ENCODE measurements around the gene LRRC52. TPM values are rescaled to one million over a fixed set of nuclear protein-coding genes. Genes with fewer than 3 reads are reported as not detected.

LRRC52 gene
- total and polyA plus RNA-seq, 2 of the 13 experiments (the other 11 are each of a cell fraction or from before 2014, with no cell fraction given): not detected

DNA sequence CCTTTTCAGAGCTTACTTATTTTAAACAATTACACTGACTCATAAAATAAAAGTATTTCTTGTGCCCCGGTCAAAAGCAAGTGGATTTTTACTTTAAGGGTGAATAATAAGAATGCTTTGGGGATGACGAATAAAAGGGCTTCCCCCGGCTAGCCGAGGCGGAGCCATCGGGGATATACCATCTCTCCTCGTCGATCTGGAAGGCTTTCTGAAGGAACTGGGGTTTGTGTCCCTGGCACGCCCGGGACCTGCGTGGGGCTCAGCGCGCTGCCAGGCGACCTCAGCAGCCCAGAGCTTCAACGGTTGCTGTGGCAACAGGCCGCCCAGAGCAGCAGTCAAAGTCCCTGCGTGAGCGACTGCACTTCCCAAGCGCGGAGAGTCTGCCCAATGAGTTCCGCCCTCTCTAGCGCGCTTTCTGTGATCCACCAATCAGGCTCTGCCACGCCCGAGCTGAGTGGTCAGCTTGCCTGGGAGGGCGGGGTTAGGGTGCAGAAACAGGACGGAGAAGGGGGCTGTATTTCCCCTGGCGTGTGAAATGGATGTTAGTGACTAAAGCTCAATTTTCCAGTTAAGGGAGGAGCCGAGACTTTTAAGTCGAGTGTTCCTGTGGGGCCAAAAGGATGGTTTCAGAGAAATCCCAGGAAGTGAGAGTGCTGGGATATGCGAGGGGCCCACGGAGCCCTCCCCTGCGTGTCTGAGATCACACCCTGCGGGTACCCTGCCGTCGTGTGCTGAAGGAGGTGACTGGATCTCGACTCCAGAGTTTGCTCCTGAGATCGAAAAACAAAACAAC is 54.3 kb downstream of the LRRC52 start (continued):
- 0 out of 2 replicates have a peak, but pooled peaks have one; percentile 47 for TF ChIP-seq MEIS1 (CRISPR knock-in tag; IDR thresholded peaks at IDR 0.05; ENCODE audit: borderline replicate concordance)
- TF ChIP-seq SETDB1 (CRISPR knock-in tag; IDR thresholded peaks at IDR 0.05; ENCODE audit: borderline replicate concordance): no peak
- TF ChIP-seq FOXM1 (CRISPR knock-in tag; IDR thresholded peaks at IDR 0.05): no peak
- TF ChIP-seq, protein P1, sequence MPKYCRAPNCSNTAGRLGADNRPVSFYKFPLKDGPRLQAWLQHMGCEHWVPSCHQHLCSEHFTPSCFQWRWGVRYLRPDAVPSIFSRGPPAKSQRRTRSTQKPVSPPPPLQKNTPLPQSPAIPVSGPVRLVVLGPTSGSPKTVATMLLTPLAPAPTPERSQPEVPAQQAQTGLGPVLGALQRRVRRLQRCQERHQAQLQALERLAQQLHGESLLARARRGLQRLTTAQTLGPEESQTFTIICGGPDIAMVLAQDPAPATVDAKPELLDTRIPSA (CRISPR knock-in tag; IDR thresholded peaks at IDR 0.05; ENCODE audit: borderline replicate concordance): no peak
- no peak for TF ChIP-seq CCAR2 (optimal IDR thresholded peaks at IDR 0.05; ENCODE audit: low read depth, low read length)
- no peak for TF ChIP-seq ZNF543 (CRISPR knock-in tag; IDR thresholded peaks at IDR 0.05)
- no peak for TF ChIP-seq SYNCRIP (IDR thresholded peaks at IDR 0.05; ENCODE audit: insufficient read depth, low read depth, low read length)
- TF ChIP-seq, protein P2, sequence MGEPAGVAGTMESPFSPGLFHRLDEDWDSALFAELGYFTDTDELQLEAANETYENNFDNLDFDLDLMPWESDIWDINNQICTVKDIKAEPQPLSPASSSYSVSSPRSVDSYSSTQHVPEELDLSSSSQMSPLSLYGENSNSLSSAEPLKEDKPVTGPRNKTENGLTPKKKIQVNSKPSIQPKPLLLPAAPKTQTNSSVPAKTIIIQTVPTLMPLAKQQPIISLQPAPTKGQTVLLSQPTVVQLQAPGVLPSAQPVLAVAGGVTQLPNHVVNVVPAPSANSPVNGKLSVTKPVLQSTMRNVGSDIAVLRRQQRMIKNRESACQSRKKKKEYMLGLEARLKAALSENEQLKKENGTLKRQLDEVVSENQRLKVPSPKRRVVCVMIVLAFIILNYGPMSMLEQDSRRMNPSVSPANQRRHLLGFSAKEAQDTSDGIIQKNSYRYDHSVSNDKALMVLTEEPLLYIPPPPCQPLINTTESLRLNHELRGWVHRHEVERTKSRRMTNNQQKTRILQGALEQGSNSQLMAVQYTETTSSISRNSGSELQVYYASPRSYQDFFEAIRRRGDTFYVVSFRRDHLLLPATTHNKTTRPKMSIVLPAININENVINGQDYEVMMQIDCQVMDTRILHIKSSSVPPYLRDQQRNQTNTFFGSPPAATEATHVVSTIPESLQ (CRISPR knock-in tag; conservative IDR thresholded peaks at IDR 0.05): no peak
- TF ChIP-seq TCF7L2 (IDR thresholded peaks at IDR 0.05; ENCODE audit: low read depth, low read length): no peak
- TF ChIP-seq, protein P3, sequence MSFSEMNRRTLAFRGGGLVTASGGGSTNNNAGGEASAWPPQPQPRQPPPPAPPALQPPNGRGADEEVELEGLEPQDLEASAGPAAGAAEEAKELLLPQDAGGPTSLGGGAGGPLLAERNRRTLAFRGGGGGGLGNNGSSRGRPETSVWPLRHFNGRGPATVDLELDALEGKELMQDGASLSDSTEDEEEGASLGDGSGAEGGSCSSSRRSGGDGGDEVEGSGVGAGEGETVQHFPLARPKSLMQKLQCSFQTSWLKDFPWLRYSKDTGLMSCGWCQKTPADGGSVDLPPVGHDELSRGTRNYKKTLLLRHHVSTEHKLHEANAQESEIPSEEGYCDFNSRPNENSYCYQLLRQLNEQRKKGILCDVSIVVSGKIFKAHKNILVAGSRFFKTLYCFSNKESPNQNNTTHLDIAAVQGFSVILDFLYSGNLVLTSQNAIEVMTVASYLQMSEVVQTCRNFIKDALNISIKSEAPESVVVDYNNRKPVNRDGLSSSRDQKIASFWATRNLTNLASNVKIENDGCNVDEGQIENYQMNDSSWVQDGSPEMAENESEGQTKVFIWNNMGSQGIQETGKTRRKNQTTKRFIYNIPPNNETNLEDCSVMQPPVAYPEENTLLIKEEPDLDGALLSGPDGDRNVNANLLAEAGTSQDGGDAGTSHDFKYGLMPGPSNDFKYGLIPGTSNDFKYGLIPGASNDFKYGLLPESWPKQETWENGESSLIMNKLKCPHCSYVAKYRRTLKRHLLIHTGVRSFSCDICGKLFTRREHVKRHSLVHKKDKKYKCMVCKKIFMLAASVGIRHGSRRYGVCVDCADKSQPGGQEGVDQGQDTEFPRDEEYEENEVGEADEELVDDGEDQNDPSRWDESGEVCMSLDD (CRISPR knock-in tag; IDR thresholded peaks at IDR 0.05; ENCODE audit: borderline replicate concordance): no peak
- TF ChIP-seq, protein P4, sequence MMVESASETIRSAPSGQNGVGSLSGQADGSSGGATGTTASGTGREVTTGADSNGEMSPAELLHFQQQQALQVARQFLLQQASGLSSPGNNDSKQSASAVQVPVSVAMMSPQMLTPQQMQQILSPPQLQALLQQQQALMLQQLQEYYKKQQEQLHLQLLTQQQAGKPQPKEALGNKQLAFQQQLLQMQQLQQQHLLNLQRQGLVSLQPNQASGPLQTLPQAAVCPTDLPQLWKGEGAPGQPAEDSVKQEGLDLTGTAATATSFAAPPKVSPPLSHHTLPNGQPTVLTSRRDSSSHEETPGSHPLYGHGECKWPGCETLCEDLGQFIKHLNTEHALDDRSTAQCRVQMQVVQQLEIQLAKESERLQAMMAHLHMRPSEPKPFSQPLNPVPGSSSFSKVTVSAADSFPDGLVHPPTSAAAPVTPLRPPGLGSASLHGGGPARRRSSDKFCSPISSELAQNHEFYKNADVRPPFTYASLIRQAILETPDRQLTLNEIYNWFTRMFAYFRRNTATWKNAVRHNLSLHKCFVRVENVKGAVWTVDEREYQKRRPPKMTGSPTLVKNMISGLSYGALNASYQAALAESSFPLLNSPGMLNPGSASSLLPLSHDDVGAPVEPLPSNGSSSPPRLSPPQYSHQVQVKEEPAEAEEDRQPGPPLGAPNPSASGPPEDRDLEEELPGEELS (CRISPR knock-in tag; IDR thresholded peaks at IDR 0.05): 0 out of 2 replicates have a peak, but pooled peaks have one; percentile 31
- peak; percentile 50; the same call in 1 of the 2 replicates for TF ChIP-seq ERF (CRISPR knock-in tag; IDR thresholded peaks at IDR 0.05)
- TF ChIP-seq, protein P5, sequence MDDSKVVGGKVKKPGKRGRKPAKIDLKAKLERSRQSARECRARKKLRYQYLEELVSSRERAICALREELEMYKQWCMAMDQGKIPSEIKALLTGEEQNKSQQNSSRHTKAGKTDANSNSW (CRISPR knock-in tag; IDR thresholded peaks at IDR 0.05; ENCODE audit: borderline replicate concordance): no peak
- no peak for TF ChIP-seq ZFP1 (CRISPR knock-in tag; IDR thresholded peaks at IDR 0.05)
- TF ChIP-seq ZNF703 (CRISPR knock-in tag; IDR thresholded peaks at IDR 0.05; ENCODE audit: borderline replicate concordance): no peak
- TF ChIP-seq NFE2 (CRISPR knock-in tag; IDR thresholded peaks at IDR 0.05): no peak
- TF ChIP-seq, protein P6, sequence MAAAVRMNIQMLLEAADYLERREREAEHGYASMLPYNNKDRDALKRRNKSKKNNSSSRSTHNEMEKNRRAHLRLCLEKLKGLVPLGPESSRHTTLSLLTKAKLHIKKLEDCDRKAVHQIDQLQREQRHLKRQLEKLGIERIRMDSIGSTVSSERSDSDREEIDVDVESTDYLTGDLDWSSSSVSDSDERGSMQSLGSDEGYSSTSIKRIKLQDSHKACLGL (CRISPR knock-in tag; IDR thresholded peaks at IDR 0.05): no peak
- no peak for TF ChIP-seq SIX1 (CRISPR knock-in tag; IDR thresholded peaks at IDR 0.05; ENCODE audit: borderline replicate concordance)

Measured in HepG2 (cell line).